ENCODE results near the gene PCK2. TPM values are rescaled to one million over a fixed set of nuclear protein-coding genes. Genes with fewer than 3 reads are reported as not detected.

Gene PCK2
- total RNA-seq, 1 experiment from 2014 or later: 48.9 TPM

GRCh38 chr14:24113379-24113800 is 19.3 kb downstream of the PCK2 start:
- Histone ChIP-seq H3K79me2 (ENCODE audit: insufficient read depth, low read length) (no peaks in the 10 kb centered on the region), H2BK5ac (ENCODE audit: insufficient read length, low read length) (no peak overlapping the region), H3K79me1 (ENCODE audit: insufficient read depth, low read depth, low read length, poor library complexity, severe bottlenecking) (no peaks in the 10 kb centered on the region), H3T11ph (ENCODE audit: low read length) (no peak overlapping the region), H3K23ac (ENCODE audit: insufficient read length, low read depth, low read length) (no peak overlapping the region), H3K14ac (ENCODE audit: insufficient read depth, low read length) (no peak overlapping the region), H3K9me3 (ENCODE audit: control insufficient read depth, low read depth, low read length) (no peaks in the 10 kb centered on the region), H4K91ac (ENCODE audit: insufficient read length, low read depth, low read length) (no peak overlapping the region), H4K20me1 (ENCODE audit: control insufficient read depth, insufficient read depth, insufficient read length) (no peaks in the 10 kb centered on the region), H4K8ac (replicated peaks; ENCODE audit: insufficient read length, low read depth, low read length) (no peak overlapping the region), H3K56ac (ENCODE audit: insufficient read length, low read depth, low read length) (no peak overlapping the region), H3K27me3 (ENCODE audit: insufficient read depth, low read length) (no peaks in the 10 kb centered on the region), H2BK12ac (ENCODE audit: insufficient read length, low read depth, low read length) (no peak overlapping the region), H3K18ac (ENCODE audit: insufficient read length, low read depth, low read length) (no peak overlapping the region), H3K9ac (ENCODE audit: extremely low read depth, insufficient read length, low read length) (peak overlapping the region; percentile 27), H4K5ac (ENCODE audit: insufficient read length, low read depth, low read length) (no peak overlapping the region), H2AK5ac (ENCODE audit: insufficient read length, low read length) (no peak overlapping the region), H3K4me1 (ENCODE audit: insufficient read depth, low read length) (no peaks in the 10 kb centered on the region), H3K4ac (ENCODE audit: low read depth, low read length) (no peak overlapping the region), H2BK120ac (ENCODE audit: low read depth, low read length, poor library complexity, severe bottlenecking) (no peak overlapping the region), H2AFZ (ENCODE audit: low read length) (no peak overlapping the region), H3K27ac (ENCODE audit: insufficient read length, low read depth, low read length) (no peak overlapping the region), H3K23me2 (ENCODE audit: insufficient read length, low read depth, low read length, poor library complexity, severe bottlenecking) (peaks cover 13% of the 10 kb centered on the region), H3K4me2 (ENCODE audit: insufficient read depth, insufficient read length, low read length) (peak overlapping the region; percentile 76), H2BK20ac (ENCODE audit: low read depth, low read length, poor library complexity, severe bottlenecking) (no peak overlapping the region), H2BK15ac (ENCODE audit: low read depth, low read length) (no peak overlapping the region)
- peaks cover 17 to 18% of the 10 kb centered on the region in 2 experiments for H3K4me1 Mint-ChIP-seq
- DNase-seq: no peak
- no peaks in the 10 kb centered on the region; a peak in 1 of 5 replicates for H3K9me3 Mint-ChIP-seq
- H3K4me3 Mint-ChIP-seq: peak overlapping the region; percentile 93 to 95
- no CpG with 5 or more reads among the region's 15 CpGs for WGBS (ENCODE audit: extremely low coverage, insufficient read length, low lambda C conversion rate)
- peak overlapping the region; percentile 93 to 100 (median 98); a peak in 4 of 7 replicates for H3K27ac Mint-ChIP-seq
- peaks cover 3% of the 10 kb centered on the region; the same call in 1 of the 2 replicates for H3K27me3 Mint-ChIP-seq (ENCODE audit: low read depth)
- no peak for TF ChIP-seq CTCF (conservative IDR thresholded peaks at IDR 0.05)
- H3K36me3 Mint-ChIP-seq (ENCODE audit: insufficient read depth in 1 of 3, low read depth in 3 of 3): peaks cover 5 to 29% (median 20%) of the 10 kb centered on the region in 3 experiments; a peak in 5 of 7 replicates

Measured in H9 (cell line).